GM18511 (cell line): Measurements from ENCODE around the gene BRK1.
A peak's percentile ranks its signal among the peaks of the same experiment; 100 is the strongest.
"Not testable (repeated sequence)": the region's sequence is repeated elsewhere in the genome, so short reads cannot be mapped to it uniquely, and the experiment has no call there.

ENCODE experiments used
- ATAC-seq: cut with Tn5 transposase; IDR thresholded peaks from one replicate; pipeline ENCODE4 v1.9.1; 2021; ENCODE audit warnings: mild to moderate bottlenecking, moderate library complexity; ENCODE audit not compliant: unreplicated experiment

The BRK1 gene

GRCh38 chr3:10115326-10116137, at the start of gene BRK1:
Gene BRK1 (plus strand): TSS chr3:10115675. CDS start chr3:10115702, 27 bp downstream.
- ATAC-seq, result peak; percentile 96

DNA sequence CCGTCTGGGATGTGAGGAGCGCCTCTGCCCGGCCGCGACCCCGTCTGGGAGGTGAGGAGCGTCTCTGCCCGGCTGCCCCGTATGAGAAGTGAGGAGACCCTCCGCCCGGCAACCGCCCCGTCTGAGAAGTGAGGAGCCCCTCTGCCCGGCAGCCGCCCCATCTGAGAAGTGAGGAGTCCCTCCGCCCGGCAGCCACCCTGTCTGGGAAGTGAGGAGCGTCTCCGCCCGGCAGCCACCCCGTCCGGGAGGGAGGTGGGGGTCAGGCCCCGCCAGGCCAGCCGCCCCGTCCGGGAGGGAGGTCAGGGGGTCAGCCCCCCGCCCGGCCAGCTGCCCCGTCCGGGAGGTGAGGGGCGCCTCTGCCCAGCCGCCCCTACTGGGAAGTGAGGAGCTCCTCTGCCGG, 45.4 kb upstream of the BRK1 start:
- ATAC-seq, result not testable (repeated sequence)

- ATAC-seq, result no peak
These were observed 40.8 kb upstream of the BRK1 start for GRCh38 chr3:10074666-10075065.

DNA sequence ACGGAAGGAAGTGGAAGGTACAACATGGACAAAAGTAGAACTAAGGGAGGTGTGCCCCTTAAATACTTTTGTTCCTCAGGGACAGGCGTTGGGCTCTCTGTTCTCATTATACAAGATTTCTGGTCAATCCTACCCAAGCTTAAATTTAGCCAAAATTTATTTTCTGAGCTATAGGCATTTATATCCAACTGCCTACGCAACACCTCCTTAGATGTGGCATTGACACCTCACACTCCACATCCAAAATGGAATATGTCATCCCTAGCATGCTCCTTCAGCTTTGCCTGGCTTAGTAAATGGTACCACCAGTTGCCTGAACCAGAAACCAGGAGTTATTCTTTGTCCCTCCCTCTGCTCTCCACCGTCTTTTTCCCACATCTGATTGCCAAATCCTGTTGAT, 33.6 kb upstream of the BRK1 start:
- no peak for ATAC-seq

GRCh38 chr3:10085738-10086137, 29.7 kb upstream of the BRK1 start:
- ATAC-seq, result no peak

GRCh38 chr3:10088256-10088655, 27.2 kb upstream of the BRK1 start:
- no peak for ATAC-seq

GRCh38 chr3:10090179-10090578, 25.3 kb upstream of the BRK1 start:
- no peak for ATAC-seq

DNA sequence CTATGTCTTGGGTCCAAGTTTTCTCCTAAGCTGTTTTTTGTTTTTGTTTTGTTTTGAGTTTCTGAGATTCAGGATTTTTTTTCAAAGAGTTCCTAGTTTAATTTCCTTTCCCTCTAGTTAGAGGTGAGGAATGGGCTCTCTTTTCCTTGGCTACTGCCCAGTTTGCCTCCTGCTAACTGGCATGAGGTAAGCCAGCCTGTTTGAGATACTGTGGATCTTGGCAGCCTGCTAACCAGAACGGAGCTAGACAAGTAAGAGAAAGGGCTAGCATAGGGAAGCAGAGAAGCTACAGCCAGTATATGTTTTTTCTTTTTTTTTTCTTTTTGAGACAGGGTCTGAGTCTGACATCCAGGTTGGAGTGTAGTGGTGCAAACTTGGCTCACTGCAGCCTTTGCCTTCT, 24.7 kb upstream of the BRK1 start:
- not testable (repeated sequence) for ATAC-seq

- not testable (repeated sequence) for ATAC-seq
These were observed 24.1 kb upstream of the BRK1 start for GRCh38 chr3:10091387-10091786.

DNA sequence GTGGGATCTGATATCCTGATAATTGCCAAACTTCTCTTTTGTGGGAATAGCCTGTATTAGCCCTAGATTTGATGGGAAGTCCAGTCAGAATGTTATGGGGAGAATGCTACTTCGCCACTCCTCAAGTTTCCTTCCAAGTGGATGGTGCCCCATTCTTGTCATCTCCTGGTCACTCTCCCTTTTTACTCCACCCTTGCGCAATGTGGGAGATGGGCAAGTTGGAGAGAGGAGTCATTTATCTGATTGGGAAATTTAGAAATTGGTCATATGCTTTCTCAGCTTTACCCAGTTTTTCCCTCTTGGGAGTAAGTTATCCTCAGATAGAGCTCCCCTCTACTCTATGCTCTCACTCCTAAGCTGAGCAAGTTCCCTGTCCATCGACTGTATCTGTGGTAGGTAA, 21.8 kb upstream of the BRK1 start:
- no peak for ATAC-seq

GRCh38 chr3:10099041-10099440, 16.4 kb upstream of the BRK1 start:
- ATAC-seq, result no peak

GRCh38 chr3:10106919-10107318, 8.6 kb upstream of the BRK1 start:
- no peak for ATAC-seq

DNA sequence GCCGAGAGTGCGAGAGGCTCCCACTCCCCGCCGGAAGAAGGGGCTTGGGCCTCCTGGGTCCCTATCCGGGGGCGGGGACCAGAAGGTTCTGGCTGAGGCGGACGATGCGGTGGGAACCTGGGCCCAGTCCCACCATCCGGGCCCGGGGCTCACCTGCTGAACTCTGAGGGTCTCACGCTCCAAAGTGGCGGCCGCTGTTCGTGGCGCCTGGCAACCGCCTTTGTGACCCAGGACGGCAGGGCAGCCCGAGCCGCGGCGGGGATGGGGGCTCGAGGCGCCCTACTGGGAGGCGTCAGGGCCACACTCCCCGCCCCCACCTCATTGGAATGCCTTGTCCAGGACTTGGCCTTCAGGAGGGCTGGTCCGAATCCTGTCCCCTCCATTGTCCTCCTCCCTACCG, 7.4 kb upstream of the BRK1 start, which contains the start of gene FANCD2OS:
Gene FANCD2OS (minus strand): TSS at position 165 of the 400 bp plus-strand sequence. CDS start 3,481 bp downstream, outside the sequence.
- no peak for ATAC-seq

GRCh38 chr3:10116138-10116460, 624 bp downstream of the BRK1 start:
- no peak for ATAC-seq

- no peak for ATAC-seq
These were observed 1.5 kb downstream of the BRK1 start for GRCh38 chr3:10116928-10117327.

GRCh38 chr3:10119376-10119775, 3.9 kb downstream of the BRK1 start:
- no peak for ATAC-seq

- ATAC-seq, result no peak
These were observed 5.6 kb downstream of the BRK1 start for GRCh38 chr3:10121064-10121463.

GRCh38 chr3:10122724-10123123, 7.2 kb downstream of the BRK1 start:
- ATAC-seq, result no peak

GRCh38 chr3:10135872-10136271, 20.4 kb downstream of the BRK1 start:
- ATAC-seq, result not testable (repeated sequence)

DNA sequence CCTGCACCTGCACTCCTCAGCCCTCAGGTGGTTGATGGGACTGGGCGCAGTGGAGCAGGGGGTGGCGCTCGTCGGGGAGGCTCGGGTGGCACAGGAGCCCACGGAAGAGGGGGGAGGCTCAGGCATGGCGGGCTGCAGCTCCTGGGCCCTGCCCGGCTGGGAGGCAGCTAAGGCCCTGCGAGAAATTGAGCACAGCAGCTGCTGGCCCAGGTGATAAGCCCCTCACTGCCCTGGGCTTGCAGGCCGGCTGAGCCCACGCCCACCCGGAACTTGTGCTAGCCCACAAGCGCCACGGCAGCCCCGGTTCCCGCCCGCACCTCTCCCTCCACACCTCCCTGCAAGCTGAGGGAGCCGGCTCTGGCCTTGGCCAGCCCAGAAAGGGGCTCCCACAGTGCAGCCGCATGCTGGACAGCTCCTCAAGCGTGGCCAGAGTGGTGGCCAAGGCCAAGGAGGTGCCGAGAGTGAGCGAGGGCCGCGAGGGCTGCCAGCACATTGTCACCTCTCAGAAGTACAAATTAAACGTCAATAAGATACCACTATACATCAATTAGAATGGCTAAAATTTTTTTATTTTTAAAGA, 21.0 kb downstream of the BRK1 start:
- ATAC-seq, result no peak

DNA sequence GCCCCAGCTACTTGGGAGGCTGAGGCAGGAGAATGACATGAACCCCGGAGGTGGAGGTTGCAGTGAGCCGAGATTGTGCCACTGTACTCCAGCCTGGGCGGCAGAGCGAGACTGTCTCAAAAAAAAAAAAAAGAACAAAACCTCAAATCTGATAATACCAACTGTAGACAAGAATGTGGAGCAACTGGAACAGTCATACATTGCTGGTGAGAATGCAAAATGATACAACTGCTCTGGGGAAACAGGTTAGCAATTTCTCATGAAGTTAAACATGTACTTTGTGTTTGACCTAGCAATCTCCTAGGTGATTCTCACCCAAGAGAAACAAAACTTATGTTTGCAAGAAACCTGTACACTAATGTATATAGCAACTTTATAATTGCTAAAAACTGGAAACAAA, 21.7 kb downstream of the BRK1 start:
- ATAC-seq, result no peak

DNA sequence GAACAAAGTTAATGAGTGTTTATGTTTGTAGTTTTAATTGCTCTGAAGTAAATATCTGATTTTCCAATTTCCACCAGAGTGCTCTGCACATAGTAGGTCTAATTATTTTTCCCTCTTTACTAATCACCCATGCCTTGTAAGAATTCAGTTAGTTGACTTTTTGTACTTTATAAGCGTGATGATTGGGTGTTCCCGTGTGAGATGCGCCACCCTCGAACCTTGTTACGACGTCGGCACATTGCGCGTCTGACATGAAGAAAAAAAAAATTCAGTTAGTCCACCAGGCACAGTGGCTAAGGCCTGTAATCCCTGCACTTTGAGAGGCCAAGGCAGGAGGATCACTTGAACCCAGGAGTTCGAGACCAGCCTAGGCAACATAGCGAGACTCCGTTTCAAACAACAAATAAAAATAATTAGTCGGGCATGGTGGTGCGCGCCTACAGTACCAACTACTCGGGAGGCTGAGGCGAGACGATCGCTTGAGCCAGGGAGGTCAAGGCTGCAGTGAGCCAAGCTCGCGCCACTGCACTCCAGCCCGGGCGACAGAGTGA, 25.6 kb downstream of the BRK1 start:
- no peak for ATAC-seq
